DND-41 (cell line): ENCODE measurements around the gene FYB2.

Experiments used
- ATAC-seq: fragments of 200-7000 bp; cut with Tn5 transposase; 3 replicates; pipeline ENCODE4 v1.9.1; 2021; ENCODE audit warnings: low read depth; ENCODE audit not compliant: insufficient read depth
- DNase-seq: peaks from one replicate; pipeline ENCODE4 v3.0.0-alpha.2; 2020
- H2AFZ ChIP-seq: 2 replicates; pipeline ENCODE4 v1.6.0; 2012; ENCODE audit warnings: low read depth, low read length
- H3K27ac ChIP-seq: 2 replicates; pipeline ENCODE4 v1.5.1; 2012; ENCODE audit warnings: low read length, inconsistent platforms
- H3K27me3 ChIP-seq: fragments of 200-600 bp; sonication (generic); 2 replicates; pipeline ENCODE4 v1.6.0; 2012; ENCODE audit warnings: low read length, mild to moderate bottlenecking, inconsistent platforms; ENCODE audit not compliant: insufficient read depth, poor library complexity
- H3K36me3 ChIP-seq: 2 replicates; pipeline ENCODE4 v1.5.1; 2012; ENCODE audit warnings: low read length, inconsistent platforms; ENCODE audit not compliant: insufficient read depth
- H3K4me1 ChIP-seq: 2 replicates; pipeline ENCODE4 v1.5.1; 2012; ENCODE audit warnings: mild to moderate bottlenecking, low read length; ENCODE audit not compliant: insufficient read depth
- H3K4me2 ChIP-seq: 2 replicates; pipeline ENCODE4 v1.6.0; 2012; ENCODE audit warnings: mild to moderate bottlenecking, moderate library complexity, low read length, inconsistent platforms; ENCODE audit not compliant: insufficient read depth
- H3K4me3 ChIP-seq, 2 experiments: fragments of 200-600 bp in 1 of 2; shearing (Covaris generic) in 1 of 2; 2 replicates each; pipeline ENCODE4 v1.5.1; 2012 to 2016; ENCODE audit warnings: inconsistent platforms in 2 of 2, low read length in 2 of 2, mild to moderate bottlenecking in 2 of 2, low read depth in 1 of 2, moderate library complexity in 1 of 2
- H3K79me2 ChIP-seq: 2 replicates; pipeline ENCODE4 v1.6.0; 2012; ENCODE audit warnings: low read length, inconsistent platforms; ENCODE audit not compliant: insufficient read depth
- H3K9ac ChIP-seq: 2 replicates; pipeline ENCODE4 v1.6.0; 2012; ENCODE audit warnings: low read depth, mild to moderate bottlenecking, inconsistent platforms, low read length, moderate library complexity
- H3K9me3 ChIP-seq: 2 replicates; pipeline ENCODE4 v1.5.1; 2012; ENCODE audit warnings: low read length, moderate library complexity, mild to moderate bottlenecking, inconsistent platforms; ENCODE audit not compliant: insufficient read depth, severe bottlenecking
- H4K20me1 ChIP-seq: 2 replicates; pipeline ENCODE4 v1.6.0; 2012; ENCODE audit warnings: low read length; ENCODE audit not compliant: insufficient read depth
- CTCF ChIP-seq: IDR thresholded peaks from 2 replicates; pipeline ENCODE4 v1.5.1; 2012; ENCODE audit warnings: borderline replicate concordance, low read length, moderate library complexity, mild to moderate bottlenecking; ENCODE audit not compliant: poor library complexity, severe bottlenecking; ENCODE audit errors: extremely low read depth
- EZH2 ChIP-seq: IDR thresholded peaks from 3 replicates; pipeline ENCODE4 v1.6.1; 2012; ENCODE audit warnings: borderline replicate concordance, low read depth, mild to moderate bottlenecking, moderate library complexity, low read length, inconsistent platforms; ENCODE audit not compliant: severe bottlenecking

FYB2 gene

GRCh38 chr1:56819387-56819899 lies at the start of gene FYB2:
Gene FYB2, minus strand, starts transcription at chr1:56819404. Its CDS starts 114 bp downstream, at chr1:56819290.
- H3K4me1 ChIP-seq = no peaks in the 10 kb centered on the region
- H3K27ac ChIP-seq = no peak within 1 kb of the TSS
- H3K79me2 ChIP-seq = no peaks in the 10 kb centered on the region
- H3K9me3 ChIP-seq = no peaks in the 10 kb centered on the region
- DNase-seq = no peak
- no peak within 1 kb of the TSS for H3K9ac ChIP-seq
- no peak within 1 kb of the TSS for H2AFZ ChIP-seq
- peaks cover 3% of the 10 kb centered on the region for H3K27me3 ChIP-seq
- no peaks in the 10 kb centered on the region for H3K36me3 ChIP-seq
- no peak within 1 kb of the TSS for H3K4me2 ChIP-seq
- ATAC-seq = no peak
- no peaks in the 10 kb centered on the region; the same call in 1 of the 2 replicates for H4K20me1 ChIP-seq
- TF ChIP-seq CTCF (no peak), EZH2 (no peak)
- no peak within 1 kb of the TSS for H3K4me3 ChIP-seq

GRCh38 chr1:56868761-56869160 lies 49.6 kb upstream of the FYB2 start:
- H3K27ac ChIP-seq = no peak overlapping the region
- no peak for TF ChIP-seq EZH2
- H2AFZ ChIP-seq = no peak overlapping the region
- DNase-seq = no peak
- no peaks in the 10 kb centered on the region for H3K9me3 ChIP-seq
- H3K4me2 ChIP-seq = no peak overlapping the region
- no peaks in the 10 kb centered on the region for H3K79me2 ChIP-seq
- H3K4me3 ChIP-seq = no peak overlapping the region
- no peak for ATAC-seq
- no peaks in the 10 kb centered on the region for H3K36me3 ChIP-seq
- H3K9ac ChIP-seq = no peak overlapping the region
- no peaks in the 10 kb centered on the region for H3K27me3 ChIP-seq
- H4K20me1 ChIP-seq = no peaks in the 10 kb centered on the region
- no peaks in the 10 kb centered on the region for H3K4me1 ChIP-seq

GRCh38 chr1:56867491-56867890 lies 48.3 kb upstream of the FYB2 start:
- Histone ChIP-seq H3K4me1 (no peaks in the 10 kb centered on the region), H3K79me2 (no peaks in the 10 kb centered on the region), H2AFZ (no peak overlapping the region), H3K4me3 (no peak overlapping the region), H3K9ac (no peak overlapping the region), H3K9me3 (no peaks in the 10 kb centered on the region), H4K20me1 (no peaks in the 10 kb centered on the region), H3K4me2 (no peak overlapping the region), H3K36me3 (no peaks in the 10 kb centered on the region), H3K27me3 (no peaks in the 10 kb centered on the region), H3K27ac (no peak overlapping the region)
- ATAC-seq = no peak
- no peak for TF ChIP-seq CTCF
- no peak for TF ChIP-seq EZH2
- DNase-seq = no peak

GRCh38 chr1:56866656-56867055 lies 47.5 kb upstream of the FYB2 start:
- Histone ChIP-seq H3K4me1 (no peaks in the 10 kb centered on the region), H3K27me3 (no peaks in the 10 kb centered on the region), H3K27ac (no peak overlapping the region), H4K20me1 (no peaks in the 10 kb centered on the region), H2AFZ (no peak overlapping the region), H3K36me3 (no peaks in the 10 kb centered on the region), H3K4me3 (no peak overlapping the region), H3K9ac (no peak overlapping the region), H3K79me2 (no peaks in the 10 kb centered on the region), H3K4me2 (no peak overlapping the region), H3K9me3 (no peaks in the 10 kb centered on the region)
- no peak for DNase-seq
- no peak for TF ChIP-seq CTCF
- TF ChIP-seq EZH2 = no peak
- no peak for ATAC-seq
